Measurements from ENCODE around the gene GPR83.

GPR83 gene

DNA sequence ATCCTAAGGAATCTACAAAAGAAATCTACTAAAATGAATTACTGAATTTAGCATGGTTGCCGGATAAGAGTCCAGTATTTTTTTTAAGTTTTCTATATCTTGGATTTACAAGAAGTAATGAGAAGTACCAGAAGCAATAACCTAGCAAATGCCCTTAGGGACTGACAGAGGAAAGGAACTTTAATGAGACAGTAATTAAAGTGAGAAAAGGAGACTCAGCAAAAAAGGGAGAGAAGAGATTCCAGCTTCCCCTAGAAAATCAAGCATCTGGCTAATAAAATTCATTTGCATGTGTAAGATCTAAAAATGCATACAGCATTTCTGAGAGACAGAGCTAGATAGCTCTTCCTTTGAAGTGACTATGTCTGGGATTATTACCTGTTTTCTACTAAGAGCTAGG, 57.7 kb downstream of the GPR83 start:
- H3K27ac ChIP-seq, result no peak overlapping the region
- TF ChIP-seq, protein P1, sequence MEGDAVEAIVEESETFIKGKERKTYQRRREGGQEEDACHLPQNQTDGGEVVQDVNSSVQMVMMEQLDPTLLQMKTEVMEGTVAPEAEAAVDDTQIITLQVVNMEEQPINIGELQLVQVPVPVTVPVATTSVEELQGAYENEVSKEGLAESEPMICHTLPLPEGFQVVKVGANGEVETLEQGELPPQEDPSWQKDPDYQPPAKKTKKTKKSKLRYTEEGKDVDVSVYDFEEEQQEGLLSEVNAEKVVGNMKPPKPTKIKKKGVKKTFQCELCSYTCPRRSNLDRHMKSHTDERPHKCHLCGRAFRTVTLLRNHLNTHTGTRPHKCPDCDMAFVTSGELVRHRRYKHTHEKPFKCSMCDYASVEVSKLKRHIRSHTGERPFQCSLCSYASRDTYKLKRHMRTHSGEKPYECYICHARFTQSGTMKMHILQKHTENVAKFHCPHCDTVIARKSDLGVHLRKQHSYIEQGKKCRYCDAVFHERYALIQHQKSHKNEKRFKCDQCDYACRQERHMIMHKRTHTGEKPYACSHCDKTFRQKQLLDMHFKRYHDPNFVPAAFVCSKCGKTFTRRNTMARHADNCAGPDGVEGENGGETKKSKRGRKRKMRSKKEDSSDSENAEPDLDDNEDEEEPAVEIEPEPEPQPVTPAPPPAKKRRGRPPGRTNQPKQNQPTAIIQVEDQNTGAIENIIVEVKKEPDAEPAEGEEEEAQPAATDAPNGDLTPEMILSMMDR (conservative IDR thresholded peaks at IDR 0.05), result no peak

DNA sequence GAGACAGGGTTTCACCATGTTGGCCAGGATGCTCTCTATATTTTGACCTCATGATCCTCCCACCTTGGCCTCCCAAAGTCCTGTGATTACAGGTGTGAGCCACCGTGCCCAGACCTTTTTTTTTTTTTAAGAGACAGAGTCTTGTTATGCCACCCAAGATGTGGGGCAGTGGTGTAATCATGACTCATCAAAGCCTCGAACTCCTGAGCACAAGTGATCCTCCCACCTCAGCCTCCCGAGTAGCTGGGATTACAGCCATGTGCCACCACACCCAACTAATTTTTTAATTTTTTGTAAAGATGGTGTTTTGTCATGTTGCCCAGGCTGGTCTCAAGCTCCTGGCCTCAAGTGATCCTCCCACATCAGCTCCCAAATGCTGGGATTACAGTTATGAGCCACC, 59.0 kb downstream of the GPR83 start:
- TF ChIP-seq, protein P1 (conservative IDR thresholded peaks at IDR 0.05), result no peak
- H3K27ac ChIP-seq, result no peak overlapping the region

DNA sequence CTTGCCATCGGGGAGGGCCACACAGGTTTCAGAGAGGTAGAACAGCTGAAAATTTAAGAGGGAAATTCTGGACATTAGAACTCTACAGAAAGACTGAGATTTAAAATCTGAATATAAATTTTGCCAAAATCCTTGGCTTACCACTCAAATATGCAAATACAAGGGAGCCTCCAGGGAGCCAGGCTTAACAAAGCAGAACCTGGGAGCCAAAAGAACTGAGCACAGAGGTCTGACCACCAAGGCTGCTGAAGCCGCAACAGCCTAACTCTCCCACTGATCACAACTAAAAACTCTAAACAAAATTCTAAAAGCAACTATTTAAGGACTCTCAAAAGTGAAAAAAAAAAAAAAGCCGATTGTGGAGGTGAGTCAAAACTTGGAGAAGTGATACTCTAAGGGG, 62.6 kb downstream of the GPR83 start:
- H3K27ac ChIP-seq, result no peak overlapping the region
- TF ChIP-seq, protein P1 (conservative IDR thresholded peaks at IDR 0.05), result no peak

DNA sequence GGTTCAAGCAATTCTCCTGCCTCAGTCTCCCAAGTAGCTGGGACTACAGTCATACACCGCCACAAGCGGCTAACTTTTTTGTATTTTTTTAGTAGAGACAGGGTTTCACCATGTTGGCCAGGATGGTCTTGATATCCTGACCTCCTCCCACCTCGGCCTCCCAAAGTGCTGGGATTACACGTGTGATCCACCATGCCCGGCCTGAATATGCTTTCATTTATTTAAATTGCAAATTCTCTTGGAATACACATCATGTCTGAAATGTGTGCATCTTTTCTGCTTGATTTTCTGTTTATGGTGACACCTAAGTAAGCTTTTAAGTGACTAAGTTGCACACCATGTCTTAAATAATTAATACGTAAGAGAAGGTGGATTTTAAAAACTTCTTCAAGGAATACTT, 65.2 kb downstream of the GPR83 start:
- no peak overlapping the region for H3K27ac ChIP-seq
- TF ChIP-seq, protein P1 (conservative IDR thresholded peaks at IDR 0.05), result no peak

DNA sequence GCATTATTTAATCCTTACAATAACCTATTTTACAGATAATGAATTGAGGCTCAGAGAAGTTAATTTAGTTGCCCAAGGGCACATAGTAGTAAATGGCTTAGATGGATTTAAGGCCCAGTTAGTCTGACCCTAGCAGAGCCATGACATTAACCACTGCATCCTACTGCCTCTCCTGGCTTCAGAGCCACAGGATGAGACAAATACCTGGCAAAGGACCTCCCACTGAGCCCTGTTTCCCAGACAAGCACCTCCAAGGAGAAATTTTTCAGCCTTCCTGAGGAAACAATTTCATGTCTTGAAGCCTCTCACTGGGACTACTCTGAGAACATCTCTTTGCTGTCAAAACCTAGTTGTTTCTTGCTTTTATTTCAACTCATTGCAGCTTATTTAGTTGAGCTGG, 68.4 kb downstream of the GPR83 start:
- TF ChIP-seq, protein P1 (conservative IDR thresholded peaks at IDR 0.05), result no peak
- H3K27ac ChIP-seq, result no peak overlapping the region

DNA sequence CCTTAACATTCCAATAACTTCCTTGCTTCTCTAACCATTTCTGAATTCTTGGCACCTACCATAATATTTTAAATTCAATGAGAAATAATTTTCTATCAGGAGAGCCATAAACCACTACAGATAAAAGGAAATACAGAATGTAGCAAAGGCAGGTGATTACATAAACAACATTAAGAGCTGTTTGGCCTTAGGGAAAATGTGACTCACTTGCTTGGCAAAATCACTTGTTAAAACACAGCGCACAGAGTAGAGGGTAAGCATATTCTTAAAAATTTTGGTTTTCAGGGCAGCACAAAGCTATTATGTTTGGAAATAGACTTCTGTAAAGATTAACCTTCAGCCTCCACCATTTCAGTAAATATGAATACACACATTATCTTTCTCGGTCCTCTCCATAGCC, 70.4 kb downstream of the GPR83 start:
- TF ChIP-seq, protein P1 (conservative IDR thresholded peaks at IDR 0.05), result no peak
- no peak overlapping the region for H3K27ac ChIP-seq

DNA sequence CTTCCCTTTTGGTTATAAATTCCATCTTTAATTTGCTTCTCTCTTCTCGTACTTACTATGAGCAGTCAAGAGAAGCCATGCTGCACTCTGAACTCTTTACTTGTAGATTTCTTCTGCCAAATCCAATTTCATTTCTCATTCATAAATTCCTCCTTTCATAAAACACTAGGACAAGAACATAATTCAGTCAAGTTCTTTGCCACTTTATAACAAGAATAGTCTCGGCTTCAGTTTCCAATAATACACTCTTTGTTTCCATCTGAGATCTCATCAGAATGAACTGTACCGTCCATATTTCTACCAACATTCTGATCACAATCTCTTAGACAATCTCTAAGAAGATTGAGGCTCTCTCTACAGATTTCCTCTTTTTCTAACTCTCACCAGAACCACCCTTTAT, 71.7 kb downstream of the GPR83 start:
- TF ChIP-seq, protein P1 (conservative IDR thresholded peaks at IDR 0.05), result no peak
- H3K27ac ChIP-seq, result no peak overlapping the region

All from VCaP (cell line).